Stomach smooth muscle (tissue), 2 donors: ENCODE measurements around the gene TARP.

Source experiments
- H3K27ac ChIP-seq: one replicate; pipeline ENCODE4 v1.7.0; 2013; ENCODE audit warnings: mild to moderate bottlenecking, low read length, inconsistent platforms
- H3K27me3 ChIP-seq, 2 donors: one replicate each; pipeline ENCODE4 v1.7.0; 2013; ENCODE audit warnings: low read length in 2 of 2; ENCODE audit not compliant: insufficient read depth in 2 of 2, control insufficient read depth in 1 of 2
- H3K36me3 ChIP-seq, 2 donors: one replicate each; pipeline ENCODE4 v1.7.0; 2013; ENCODE audit warnings: low read length in 2 of 2; ENCODE audit not compliant: control insufficient read depth in 2 of 2, insufficient read depth in 2 of 2
- H3K4me1 ChIP-seq: one replicate; pipeline ENCODE4 v1.7.0; 2013; ENCODE audit warnings: low read length; ENCODE audit not compliant: control insufficient read depth, insufficient read depth
- H3K4me3 ChIP-seq, 2 donors: one replicate each; pipeline ENCODE4 v1.7.0; 2013; ENCODE audit warnings: low read length in 2 of 2
- H3K9ac ChIP-seq, 2 donors: one replicate each; pipeline ENCODE4 v1.7.0; 2013; ENCODE audit warnings: low read length in 2 of 2, mild to moderate bottlenecking in 1 of 2
- H3K9me3 ChIP-seq, 2 donors: one replicate each; pipeline ENCODE4 v1.7.0; 2013; ENCODE audit warnings: low read length in 2 of 2; ENCODE audit not compliant: control insufficient read depth in 2 of 2
- donor health status: healthy.
- donor health status: Pancreatic carcinoma.

The TARP gene

DNA sequence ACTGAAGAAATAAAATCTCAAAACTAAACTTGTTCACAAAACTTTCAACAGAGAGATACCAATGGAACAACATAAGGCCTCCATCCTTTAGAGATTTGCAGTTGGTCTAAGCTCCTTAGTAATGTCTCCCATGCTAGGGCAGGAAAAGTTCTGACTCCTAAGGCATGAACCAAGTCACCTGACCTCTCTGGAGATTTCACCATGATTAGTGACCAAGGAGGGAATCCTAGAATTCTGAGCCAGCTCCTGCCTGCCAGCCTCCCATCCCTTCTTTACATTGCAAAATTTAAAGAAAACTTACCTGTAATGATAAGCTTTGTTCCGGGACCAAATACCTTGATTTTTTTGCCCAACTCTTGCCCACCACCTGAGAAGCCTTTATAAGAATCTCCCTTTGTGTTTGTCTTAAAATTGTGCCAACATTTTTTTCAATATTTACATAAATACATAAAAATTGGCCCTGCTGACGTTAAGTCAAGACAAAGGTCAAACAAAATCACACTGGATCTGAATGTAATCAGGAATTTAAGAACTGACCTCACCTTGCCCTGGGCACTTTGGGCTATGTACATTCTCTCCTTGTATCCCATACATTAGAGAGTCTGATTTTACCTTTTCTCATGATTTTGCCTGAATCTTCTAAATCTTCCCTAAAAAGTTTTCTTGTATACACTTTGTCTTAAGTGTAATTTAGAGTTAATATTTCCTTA, at the start of gene TARP:
Gene TARP (minus strand): TSS at position 351 of the 710 bp plus-strand sequence.
- no peaks in the 10 kb centered on the region for H3K9me3 ChIP-seq
- no peak within 1 kb of the TSS for H3K4me3 ChIP-seq
- H3K27me3 ChIP-seq, result no peaks in the 10 kb centered on the region
- H3K4me1 ChIP-seq, result no peaks in the 10 kb centered on the region
- no peak within 1 kb of the TSS for H3K9ac ChIP-seq
- no peak within 1 kb of the TSS for H3K27ac ChIP-seq
- no peaks in the 10 kb centered on the region for H3K36me3 ChIP-seq

- Histone ChIP-seq H3K9ac (no peak overlapping the region), H3K36me3 (no peaks in the 10 kb centered on the region), H3K9me3 (no peaks in the 10 kb centered on the region), H3K27me3 (peaks cover 0 to 2% of the 10 kb centered on the region in 2 donors), H3K27ac (no peak overlapping the region), H3K4me1 (peaks cover 2% of the 10 kb centered on the region), H3K4me3 (no peak overlapping the region)
These were observed 49.7 kb upstream of the TARP start for GRCh38 chr7:38323156-38323555.

DNA sequence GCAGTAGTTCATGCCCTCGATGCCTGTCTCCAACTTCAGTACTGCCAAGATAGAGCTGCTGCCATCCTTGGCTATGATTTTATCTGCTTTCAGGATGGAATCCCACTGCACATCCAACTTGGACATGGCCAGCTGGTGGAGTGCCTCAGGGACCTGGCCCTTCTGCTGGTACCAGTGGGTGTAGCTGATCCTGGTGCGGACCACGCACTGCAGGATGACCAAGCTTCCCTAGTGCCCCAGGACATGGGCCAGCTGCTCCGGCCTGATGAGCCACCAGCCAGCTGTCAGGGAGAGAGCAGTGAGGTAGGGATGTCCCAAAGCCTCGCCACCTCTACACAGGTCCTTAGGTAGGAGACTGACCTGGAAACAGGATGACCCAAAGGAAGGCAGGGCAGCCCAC, 49.0 kb upstream of the TARP start:
- Histone ChIP-seq H3K9me3 (no peaks in the 10 kb centered on the region), H3K36me3 (no peaks in the 10 kb centered on the region), H3K27ac (no peak overlapping the region), H3K27me3 (peaks cover 0 to 2% of the 10 kb centered on the region in 2 donors), H3K9ac (no peak overlapping the region), H3K4me3 (no peak overlapping the region), H3K4me1 (peaks cover 2% of the 10 kb centered on the region)

GRCh38 chr7:38321967-38322366, 48.5 kb upstream of the TARP start:
- Histone ChIP-seq H3K4me3 (no peak overlapping the region), H3K27me3 (peaks cover 0 to 2% of the 10 kb centered on the region in 2 donors), H3K36me3 (no peaks in the 10 kb centered on the region), H3K27ac (no peak overlapping the region), H3K9ac (no peak overlapping the region), H3K9me3 (no peaks in the 10 kb centered on the region), H3K4me1 (peaks cover 2% of the 10 kb centered on the region)

DNA sequence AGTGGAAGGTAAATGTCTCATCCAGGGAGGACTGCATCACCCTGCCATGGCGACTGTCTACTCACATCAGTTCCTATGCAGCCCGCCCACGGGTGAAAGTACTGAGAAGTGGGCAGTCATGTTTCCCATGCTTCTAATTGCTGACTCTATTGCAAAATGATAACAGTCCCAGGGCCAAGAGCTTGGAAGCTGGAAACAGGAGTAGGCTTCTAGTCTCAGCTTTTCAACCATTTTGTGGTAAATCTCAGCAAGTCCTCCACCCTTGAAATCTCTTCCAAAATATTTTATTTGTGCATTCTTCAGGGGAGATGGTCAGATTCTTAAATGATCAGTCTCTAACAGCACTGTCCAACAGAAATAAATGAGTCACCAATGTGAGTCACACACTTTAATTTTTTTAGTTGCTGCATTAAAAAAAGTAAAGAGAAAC, 48.1 kb upstream of the TARP start:
- Histone ChIP-seq H3K36me3 (no peaks in the 10 kb centered on the region), H3K9me3 (no peaks in the 10 kb centered on the region), H3K27me3 (peaks cover 0 to 2% of the 10 kb centered on the region in 2 donors), H3K27ac (no peak overlapping the region), H3K9ac (no peak overlapping the region), H3K4me3 (no peak overlapping the region), H3K4me1 (peaks cover 2% of the 10 kb centered on the region)

DNA sequence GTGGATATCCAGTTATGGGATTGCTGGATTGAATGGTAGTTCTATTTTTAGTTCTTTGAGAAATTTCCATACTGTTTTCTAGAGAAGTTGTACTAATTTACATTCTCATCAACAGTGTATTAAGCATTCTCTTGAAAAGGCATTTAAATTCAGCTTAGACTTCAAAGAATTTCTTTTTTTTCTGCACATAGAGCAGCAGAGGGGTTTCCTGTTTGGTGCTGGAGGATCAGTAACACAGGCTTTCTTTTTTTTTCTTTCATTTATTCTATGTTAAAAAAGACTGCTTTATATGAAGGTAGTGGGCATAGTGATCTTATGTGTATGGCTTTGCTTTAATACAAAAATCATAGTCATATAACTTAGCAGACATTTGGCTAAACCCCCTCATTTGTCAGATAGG, 47.6 kb upstream of the TARP start:
- H3K27me3 ChIP-seq, result peaks cover 0 to 2% of the 10 kb centered on the region in 2 donors
- peaks cover 2% of the 10 kb centered on the region for H3K4me1 ChIP-seq
- no peak overlapping the region for H3K9ac ChIP-seq
- H3K9me3 ChIP-seq, result no peaks in the 10 kb centered on the region
- no peak overlapping the region for H3K4me3 ChIP-seq
- H3K36me3 ChIP-seq, result no peaks in the 10 kb centered on the region
- no peak overlapping the region for H3K27ac ChIP-seq

DNA sequence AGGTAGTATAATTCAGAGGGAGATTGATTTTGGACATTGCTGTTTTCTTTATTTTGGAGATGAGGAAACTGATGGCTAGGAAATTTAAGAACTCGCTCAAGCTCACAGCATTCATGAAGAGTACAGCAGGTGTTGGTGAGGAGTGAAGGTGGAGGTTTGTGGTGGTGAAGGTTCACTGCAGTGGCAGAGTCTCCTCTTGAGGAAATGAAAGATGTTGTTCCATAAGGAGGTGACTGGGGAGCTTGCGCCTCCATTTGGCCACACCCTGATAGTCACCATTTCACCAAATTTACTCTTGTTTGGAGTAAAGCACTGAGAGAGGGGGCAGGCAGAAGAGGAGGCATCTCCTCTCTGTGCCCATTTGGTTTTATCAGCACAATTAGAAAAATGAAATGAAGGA, 46.4 kb upstream of the TARP start:
- H3K9me3 ChIP-seq, result no peaks in the 10 kb centered on the region
- H3K4me3 ChIP-seq, result no peak overlapping the region
- no peak overlapping the region for H3K27ac ChIP-seq
- H3K4me1 ChIP-seq, result peaks cover 2% of the 10 kb centered on the region
- H3K9ac ChIP-seq, result no peak overlapping the region
- H3K27me3 ChIP-seq, result peaks cover 0 to 2% of the 10 kb centered on the region in 2 donors
- H3K36me3 ChIP-seq, result no peaks in the 10 kb centered on the region

GRCh38 chr7:38318803-38319416, 45.5 kb upstream of the TARP start:
- Histone ChIP-seq H3K9ac (no peak overlapping the region), H3K36me3 (no peaks in the 10 kb centered on the region), H3K9me3 (no peaks in the 10 kb centered on the region), H3K27ac (no peak overlapping the region), H3K27me3 (peaks cover 0 to 2% of the 10 kb centered on the region in 2 donors), H3K4me3 (no peak overlapping the region), H3K4me1 (peaks cover 2% of the 10 kb centered on the region)

GRCh38 chr7:38318241-38318640, 44.8 kb upstream of the TARP start:
- Histone ChIP-seq H3K9me3 (no peaks in the 10 kb centered on the region), H3K4me1 (peaks cover 2% of the 10 kb centered on the region), H3K4me3 (no peak overlapping the region), H3K27me3 (peaks cover 0 to 2% of the 10 kb centered on the region in 2 donors), H3K36me3 (no peaks in the 10 kb centered on the region), H3K9ac (no peak overlapping the region), H3K27ac (no peak overlapping the region)

- Histone ChIP-seq H3K27me3 (peaks cover 0 to 2% of the 10 kb centered on the region in 2 donors), H3K9ac (no peak overlapping the region), H3K27ac (no peak overlapping the region), H3K4me3 (no peak overlapping the region), H3K36me3 (no peaks in the 10 kb centered on the region), H3K4me1 (peaks cover 2% of the 10 kb centered on the region), H3K9me3 (no peaks in the 10 kb centered on the region)
These were observed 44.1 kb upstream of the TARP start for GRCh38 chr7:38317515-38317914.

GRCh38 chr7:38316733-38317360, 43.4 kb upstream of the TARP start:
- Histone ChIP-seq H3K36me3 (no peaks in the 10 kb centered on the region), H3K27me3 (peaks cover 0 to 2% of the 10 kb centered on the region in 2 donors), H3K4me1 (peaks cover 2% of the 10 kb centered on the region), H3K4me3 (no peak overlapping the region), H3K9me3 (no peaks in the 10 kb centered on the region), H3K9ac (no peak overlapping the region), H3K27ac (no peak overlapping the region)
